GM18508 (cell line): ENCODE results near the gene NCEH1.

Source experiments
- ATAC-seq: cut with Tn5 transposase; IDR thresholded peaks from one replicate; pipeline ENCODE4 v1.9.1; 2021; ENCODE audit warnings: moderate number of reproducible peaks; ENCODE audit not compliant: insufficient read depth, unreplicated experiment

The NCEH1 gene

DNA sequence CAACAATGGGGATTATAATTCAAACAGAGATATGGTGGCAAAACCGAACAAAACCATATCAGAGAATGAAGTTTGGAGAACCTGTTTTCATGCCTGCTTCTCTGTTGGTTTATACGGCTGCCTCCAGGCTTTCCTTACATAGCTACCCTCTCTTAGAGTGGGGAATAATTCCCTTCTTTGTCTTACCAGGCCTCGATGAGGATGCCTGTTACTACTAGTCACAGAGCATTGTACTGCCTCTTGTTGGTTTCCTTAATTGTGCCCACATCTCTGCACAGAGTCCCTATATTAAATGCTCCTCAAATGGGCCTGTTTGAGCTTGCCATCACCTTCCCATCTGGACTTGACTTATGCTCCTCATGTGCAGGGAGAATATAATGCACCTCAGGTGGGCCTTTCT is 92.9 kb downstream of the NCEH1 start:
- ATAC-seq = no peak

GRCh38 chr3:172617013-172617706 is 93.7 kb downstream of the NCEH1 start:
- ATAC-seq = no peak

- no peak for ATAC-seq
These were observed 94.8 kb downstream of the NCEH1 start for GRCh38 chr3:172616031-172616461.

GRCh38 chr3:172615296-172615695 is 95.6 kb downstream of the NCEH1 start:
- no peak for ATAC-seq

GRCh38 chr3:172614340-172615274 is 96.3 kb downstream of the NCEH1 start:
- no peak for ATAC-seq

- no peak for ATAC-seq
These were observed 97.0 kb downstream of the NCEH1 start for GRCh38 chr3:172613845-172614244.

DNA sequence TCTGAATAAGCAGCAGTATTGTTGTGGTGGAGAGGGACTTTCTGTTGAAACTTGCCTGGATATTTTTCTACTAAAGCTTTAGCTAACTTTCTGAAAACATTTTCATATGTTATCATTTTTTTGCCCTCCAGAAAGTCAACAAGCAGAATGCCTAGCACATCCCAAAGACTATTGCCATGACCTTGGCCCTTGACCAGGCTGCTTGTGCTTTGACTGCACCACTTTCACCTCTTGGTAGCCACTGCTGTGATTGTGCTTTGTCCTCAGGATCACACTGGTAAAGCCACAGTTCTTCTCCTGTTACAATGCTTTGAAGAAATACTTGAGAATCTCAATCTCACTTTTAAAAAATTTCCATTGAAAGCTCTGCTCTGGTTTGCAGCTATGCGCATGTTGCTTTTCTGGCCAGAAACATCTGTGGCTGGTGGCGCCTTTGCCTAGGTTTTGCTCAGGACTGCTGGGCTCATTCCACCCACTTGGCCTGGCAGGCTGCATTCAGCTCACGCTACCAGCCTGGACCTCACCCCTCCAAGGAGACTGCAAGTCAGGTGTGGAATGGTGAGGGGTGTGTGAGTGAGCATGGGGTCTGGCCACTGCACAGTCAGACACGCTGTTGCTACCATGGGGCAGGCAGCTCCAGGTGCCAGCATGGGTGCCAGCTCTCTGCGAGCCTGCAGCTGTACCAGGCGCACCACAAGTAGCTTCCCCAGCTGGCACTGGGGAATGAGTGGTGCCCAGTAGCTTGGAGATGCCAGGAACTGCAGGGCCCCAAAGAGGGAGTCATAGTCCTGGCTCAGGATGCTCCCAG is 97.8 kb downstream of the NCEH1 start:
- ATAC-seq = no peak

- no peak for ATAC-seq
These were observed 101.1 kb downstream of the NCEH1 start for GRCh38 chr3:172609750-172610149.

DNA sequence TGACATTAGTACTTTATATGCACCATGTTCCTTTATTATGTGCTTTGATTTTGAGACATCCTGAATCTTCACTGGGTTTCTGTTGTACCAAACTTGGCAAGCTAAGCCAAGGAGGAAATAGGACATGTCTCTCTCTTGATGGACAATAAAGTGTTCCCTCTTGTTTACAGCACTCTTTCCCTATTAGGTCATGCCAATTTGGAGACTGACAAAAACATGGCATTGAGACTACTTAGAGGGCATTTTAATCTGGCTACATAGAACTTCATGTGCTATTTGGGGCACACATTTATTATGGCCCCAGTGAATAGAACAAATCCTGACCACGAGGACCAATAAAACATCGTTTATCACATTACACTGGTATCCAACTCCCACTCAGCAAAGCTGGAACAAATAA is 102.3 kb downstream of the NCEH1 start:
- no peak for ATAC-seq

- no peak for ATAC-seq
These were observed 103.4 kb downstream of the NCEH1 start for GRCh38 chr3:172607305-172608121.

GRCh38 chr3:172606021-172606420 is 104.8 kb downstream of the NCEH1 start:
- no peak for ATAC-seq

GRCh38 chr3:172604895-172605646 is 105.8 kb downstream of the NCEH1 start:
- ATAC-seq = no peak

- no peak for ATAC-seq
These were observed 109.6 kb downstream of the NCEH1 start for GRCh38 chr3:172601066-172601832.

GRCh38 chr3:172600644-172601065 is 110.2 kb downstream of the NCEH1 start:
- no peak for ATAC-seq

- ATAC-seq = no peak
These were observed 112.0 kb downstream of the NCEH1 start for GRCh38 chr3:172598904-172599303.

DNA sequence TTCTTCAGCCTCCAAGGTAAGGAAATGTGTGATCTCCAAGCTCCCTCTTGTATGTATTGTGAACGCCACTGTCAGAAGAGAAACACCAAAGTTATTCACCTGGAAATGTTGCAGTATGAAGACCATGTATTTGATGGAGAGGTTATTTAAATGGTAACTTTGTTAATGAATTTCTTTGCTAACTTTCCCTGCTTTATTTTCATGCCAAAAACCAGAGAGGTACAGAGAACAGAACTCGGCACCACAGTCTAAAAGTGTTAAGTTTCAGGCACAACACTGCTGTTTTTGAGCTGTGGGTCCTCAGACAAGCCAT is 114.5 kb downstream of the NCEH1 start:
- no peak for ATAC-seq

DNA sequence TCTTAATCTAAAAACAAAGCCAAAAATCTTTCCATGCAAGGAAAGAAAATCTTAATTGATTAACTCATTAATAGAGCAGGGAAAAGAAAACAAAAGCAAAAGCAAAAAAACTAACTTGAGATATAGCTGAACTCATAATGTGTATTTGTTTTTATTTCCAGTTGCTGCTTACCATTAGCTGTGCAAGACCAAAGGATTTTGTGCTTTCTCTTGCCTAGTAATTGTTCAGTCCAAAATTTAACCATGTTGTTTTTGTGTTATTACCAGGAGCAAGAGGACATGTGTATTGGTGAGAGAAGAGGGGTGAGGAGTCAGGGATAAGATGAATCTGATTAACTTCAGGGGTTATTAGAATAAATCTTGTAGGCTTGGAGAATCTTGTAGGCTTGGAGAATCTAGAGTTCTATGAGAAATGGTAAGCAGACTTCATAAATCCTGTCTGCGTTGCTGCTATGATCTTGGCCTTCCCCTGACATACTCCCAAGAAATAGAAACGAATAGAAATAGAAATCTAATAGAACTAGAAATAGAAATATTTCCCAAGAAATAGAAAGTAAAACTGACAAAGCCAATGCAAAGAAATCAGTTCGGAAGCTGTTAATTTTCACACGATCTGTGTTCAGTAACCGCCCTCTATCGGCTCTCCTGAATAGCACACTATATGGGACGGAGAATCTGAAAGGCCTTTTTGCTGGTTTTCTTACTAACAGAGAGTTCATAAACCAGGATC is 115.0 kb downstream of the NCEH1 start:
- ATAC-seq = peak; percentile 29
